Lower lobe of right lung (tissue), 2 donors: ENCODE data around the gene TTLL11. TPM values are rescaled to one million over a fixed set of nuclear protein-coding genes. Genes with fewer than 3 reads are reported as not detected.

ENCODE experiments used
- ATAC-seq, 2 donors: fragments of 200-7000 bp; cut with Tn5 transposase; one replicate each; pipeline ENCODE4 v1.9.1; 2020 to 2022; ENCODE audit warnings: mild to moderate bottlenecking in 2 of 2, moderate library complexity in 2 of 2
- DNase-seq: peaks from one replicate; pipeline ENCODE4 v3.0.0-alpha.2; 2020
- H3K27ac ChIP-seq: fragments of 200-600 bp; one replicate; pipeline ENCODE4 v1.8.0; 2022
- H3K27me3 ChIP-seq: fragments of 200-600 bp; one replicate; pipeline ENCODE4 v1.8.0; 2022; ENCODE audit warnings: low read depth
- H3K36me3 ChIP-seq: fragments of 200-600 bp; one replicate; pipeline ENCODE4 v1.8.0; 2022; ENCODE audit warnings: mild to moderate bottlenecking
- H3K4me1 ChIP-seq: fragments of 200-600 bp; one replicate; pipeline ENCODE4 v1.8.0; 2022
- H3K4me3 ChIP-seq: fragments of 200-600 bp; one replicate; pipeline ENCODE4 v1.8.0; 2022; ENCODE audit warnings: mild to moderate bottlenecking
- H3K9me3 ChIP-seq: fragments of 200-600 bp; one replicate; pipeline ENCODE4 v1.8.0; 2022
- CTCF ChIP-seq: fragments of 200-600 bp; IDR thresholded peaks from one replicate; pipeline ENCODE4 v1.8.0; 2022; ENCODE audit warnings: antibody characterized with exemption, mild to moderate bottlenecking
- intact Hi-C: fragments of 100-400 bp; cut with DNase I; formaldehyde crosslinking; loops from one replicate; pipeline ENCODE4 v1.11.0; 2022
- total RNA-seq: library from RNA; stranded (reverse); fragmentation: NEBNext Ultra II Directional; extraction: Animal tissue kit (Norgen Biotek cat#: 25700); gene quantifications from one replicate; pipeline ENCODE4 v1.2.1, GENCODE V29; 2021
- donor health status: DM: no; HTN: yes; CAD: no; lungs with severe emphysema.

Gene TTLL11
- total RNA-seq, 1 donor from 2014 or later, result 11.7 TPM

- no peak for ATAC-seq
- Histone ChIP-seq H3K9me3 (no peaks in the 10 kb centered on the region), H3K4me3 (no peak overlapping the region), H3K27ac (no peak overlapping the region), H3K27me3 (no peaks in the 10 kb centered on the region), H3K36me3 (peaks cover 11% of the 10 kb centered on the region), H3K4me1 (no peaks in the 10 kb centered on the region)
- intact Hi-C loops, result no loop called here
- TF ChIP-seq CTCF, result no peak
- DNase-seq, result no peak
Observed at GRCh38 chr9:122042056-122042455, 51.1 kb downstream of the TTLL11 start.

- Histone ChIP-seq H3K4me3 (no peak overlapping the region), H3K27ac (no peak overlapping the region), H3K27me3 (no peaks in the 10 kb centered on the region), H3K9me3 (no peaks in the 10 kb centered on the region), H3K36me3 (peaks cover 16% of the 10 kb centered on the region), H3K4me1 (no peaks in the 10 kb centered on the region)
- no peak for TF ChIP-seq CTCF
- no peak for ATAC-seq
- intact Hi-C loops, result no loop called here
- DNase-seq, result no peak
Observed at GRCh38 chr9:122040561-122041242, 52.4 kb downstream of the TTLL11 start.

GRCh38 chr9:122039234-122039633 lies 53.9 kb downstream of the TTLL11 start:
- Histone ChIP-seq H3K4me1 (peaks cover 5% of the 10 kb centered on the region), H3K27ac (no peak overlapping the region), H3K9me3 (no peaks in the 10 kb centered on the region), H3K36me3 (peaks cover 16% of the 10 kb centered on the region), H3K27me3 (no peaks in the 10 kb centered on the region), H3K4me3 (no peak overlapping the region)
- intact Hi-C loops, result no loop called here
- ATAC-seq (no peak), DNase-seq (no peak)
- no peak for TF ChIP-seq CTCF

GRCh38 chr9:122036988-122037387 lies 56.1 kb downstream of the TTLL11 start:
- Histone ChIP-seq H3K36me3 (peaks cover 16% of the 10 kb centered on the region), H3K9me3 (no peaks in the 10 kb centered on the region), H3K4me1 (peaks cover 8% of the 10 kb centered on the region), H3K27me3 (no peaks in the 10 kb centered on the region), H3K4me3 (no peak overlapping the region), H3K27ac (no peak overlapping the region)
- DNase-seq (no peak), ATAC-seq (no peak)
- no peak for TF ChIP-seq CTCF
- intact Hi-C loops, result no loop called here

GRCh38 chr9:122036408-122036807 lies 56.7 kb downstream of the TTLL11 start:
- intact Hi-C loops, result no loop called here
- no peaks in the 10 kb centered on the region for H3K27me3 ChIP-seq
- no peak overlapping the region for H3K4me3 ChIP-seq
- ATAC-seq, result no peak
- H3K27ac ChIP-seq, result no peak overlapping the region
- no peak for TF ChIP-seq CTCF
- no peak for DNase-seq
- no peaks in the 10 kb centered on the region for H3K9me3 ChIP-seq
- peaks cover 16% of the 10 kb centered on the region for H3K36me3 ChIP-seq
- peaks cover 8% of the 10 kb centered on the region for H3K4me1 ChIP-seq
